GM18511 (cell line): ENCODE results near the gene DNLZ.

ENCODE experiments used
- ATAC-seq: cut with Tn5 transposase; IDR thresholded peaks from one replicate; pipeline ENCODE4 v1.9.1; 2021; ENCODE audit warnings: mild to moderate bottlenecking, moderate library complexity; ENCODE audit not compliant: unreplicated experiment

DNLZ gene

DNA sequence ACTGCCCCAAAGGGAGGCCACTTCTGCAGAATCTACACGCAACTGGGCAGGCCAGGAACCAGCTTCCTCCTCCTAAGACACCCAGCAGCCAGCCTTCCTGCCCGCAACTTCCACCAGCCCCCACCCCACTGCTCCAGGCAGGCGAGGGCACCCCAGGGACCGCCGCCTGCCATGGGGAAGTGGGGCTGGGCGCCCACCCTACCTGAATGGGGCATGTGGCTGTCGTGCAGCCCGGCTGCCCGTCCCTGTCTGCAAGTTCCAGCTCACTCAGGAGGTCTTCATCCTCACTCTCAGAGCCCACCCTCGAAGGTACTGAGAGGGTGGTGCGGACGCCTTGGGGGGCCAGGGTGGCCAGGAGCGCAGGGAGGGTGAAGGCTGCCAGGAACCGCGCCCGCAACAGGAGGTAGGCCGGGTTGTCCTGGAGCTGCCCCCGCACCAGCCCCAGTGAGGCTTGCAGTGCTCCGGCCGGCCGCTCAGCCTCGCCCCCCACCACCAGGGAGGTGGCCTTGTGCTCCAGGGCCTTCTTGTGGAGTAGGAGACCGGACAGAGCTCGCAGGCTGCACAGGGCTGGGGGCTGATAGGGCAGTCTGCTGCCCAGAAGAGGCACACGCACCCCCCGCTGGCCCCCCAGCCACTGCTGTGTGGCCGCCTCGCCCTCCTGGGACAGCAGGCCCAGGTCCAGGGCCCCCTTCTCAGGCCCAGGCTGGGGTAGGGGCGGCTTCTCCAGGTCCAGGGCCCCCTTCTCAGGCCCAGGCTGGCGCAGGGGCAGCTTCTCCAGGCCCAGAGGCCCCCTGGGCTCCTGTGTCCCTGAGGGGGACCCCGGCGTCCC lies 14.0 kb upstream of the DNLZ start:
- no peak for ATAC-seq

DNA sequence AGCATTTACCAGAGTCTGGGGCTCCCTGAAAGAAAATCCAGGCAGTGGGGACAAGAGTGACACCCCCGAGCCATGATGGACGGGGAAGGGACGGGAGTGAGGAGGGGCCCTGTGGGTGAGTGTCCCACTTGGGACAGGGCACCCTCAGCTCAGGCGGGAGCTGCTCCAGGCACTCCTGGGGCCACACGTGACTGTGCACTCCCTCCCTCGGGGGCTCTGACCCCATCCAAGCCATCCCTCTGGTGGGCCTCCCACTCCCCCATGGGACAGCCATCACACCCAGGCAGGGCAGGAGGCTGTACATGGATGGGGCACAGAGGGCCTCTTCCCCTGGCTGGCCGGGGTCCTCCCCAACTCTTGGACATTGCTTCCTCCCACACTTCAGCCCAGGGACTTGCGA lies 12.9 kb upstream of the DNLZ start:
- no peak for ATAC-seq

DNA sequence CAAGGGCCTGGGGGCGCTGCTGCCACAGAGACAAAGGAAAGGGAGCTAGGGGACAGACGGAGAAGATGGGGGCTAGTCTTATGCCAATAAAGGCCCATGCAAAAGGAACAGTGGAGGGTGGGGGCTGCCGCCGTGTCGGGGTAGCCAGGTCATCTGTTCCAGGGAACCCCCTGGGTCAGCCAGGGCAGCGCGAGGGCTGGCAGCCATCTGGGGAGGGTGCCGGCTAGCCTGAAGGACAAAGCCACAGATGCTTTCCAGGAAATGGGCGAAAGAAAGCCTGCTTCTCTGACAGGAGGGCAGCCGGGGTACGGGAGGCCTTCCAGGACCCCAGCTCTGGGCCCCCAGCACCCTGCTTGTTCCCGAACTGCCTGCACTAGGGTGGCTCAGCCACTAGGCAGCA lies 11.6 kb upstream of the DNLZ start:
- no peak for ATAC-seq

DNA sequence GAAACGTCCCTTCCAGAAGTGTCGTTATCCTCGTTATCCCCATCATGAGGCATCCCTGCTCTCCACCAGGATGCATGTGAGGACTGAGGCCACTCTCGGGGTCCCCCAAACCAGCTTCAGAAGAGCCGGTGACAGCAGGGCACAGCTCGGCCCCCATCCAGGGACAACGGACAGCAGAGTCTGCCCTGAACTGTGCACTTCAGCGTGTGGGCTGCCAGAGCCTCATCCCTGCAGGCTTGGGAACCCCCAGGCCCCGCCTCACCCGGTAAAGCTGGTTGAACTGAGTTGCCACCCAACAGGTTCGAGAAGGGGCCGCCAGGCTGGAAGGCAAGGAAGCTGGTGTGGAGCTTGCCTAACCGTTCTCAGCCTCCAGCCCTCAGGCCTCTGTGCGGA lies 10.6 kb upstream of the DNLZ start:
- ATAC-seq: no peak

DNA sequence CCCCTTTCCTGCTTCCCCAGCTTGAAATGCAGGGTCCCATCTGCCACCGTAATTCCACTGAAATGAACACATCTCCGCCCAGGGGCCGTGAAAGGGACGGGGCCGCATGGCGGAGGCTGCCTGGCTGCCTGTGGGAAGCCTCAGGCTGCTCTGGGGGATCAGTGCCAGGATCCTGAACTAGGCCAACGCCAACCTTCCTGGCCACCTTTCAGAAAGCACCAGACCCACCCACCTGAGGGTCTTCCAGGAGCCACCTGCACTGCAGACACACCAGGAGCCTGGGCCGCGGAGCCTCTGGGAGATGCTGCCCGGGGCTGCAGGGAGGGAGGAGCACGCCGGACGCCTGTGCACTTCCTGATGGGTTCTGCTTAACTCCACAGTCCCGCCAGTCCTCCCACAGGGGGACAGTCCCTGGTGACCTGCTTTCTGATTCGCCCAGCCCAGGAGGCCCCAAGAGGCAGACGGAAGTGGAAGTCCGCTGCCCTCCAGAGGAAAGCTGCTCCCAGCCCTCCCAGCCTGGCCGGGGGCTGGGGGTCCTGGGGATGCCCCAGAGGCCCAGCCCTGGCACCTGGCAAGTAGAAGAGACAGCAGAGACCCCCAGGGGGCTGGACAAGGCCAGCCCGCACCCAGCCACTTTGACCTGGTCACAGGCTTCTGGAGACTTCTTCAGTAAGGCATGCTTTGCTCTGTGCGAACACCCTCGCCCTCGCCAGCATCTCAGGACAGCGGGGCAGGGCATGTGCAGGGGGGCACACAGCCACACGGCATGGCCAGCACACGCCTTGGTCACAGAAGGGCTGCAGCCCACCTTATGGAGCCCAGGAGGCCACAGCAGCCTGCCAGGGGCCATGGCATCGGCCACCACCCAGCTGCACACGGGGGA lies 10.0 kb upstream of the DNLZ start, which contains the start of gene CARD9:
Gene CARD9 (minus strand): TSS at position 370 of the 883 bp plus-strand sequence. CDS start 1,591 bp downstream, outside the sequence.
- no peak for ATAC-seq

DNA sequence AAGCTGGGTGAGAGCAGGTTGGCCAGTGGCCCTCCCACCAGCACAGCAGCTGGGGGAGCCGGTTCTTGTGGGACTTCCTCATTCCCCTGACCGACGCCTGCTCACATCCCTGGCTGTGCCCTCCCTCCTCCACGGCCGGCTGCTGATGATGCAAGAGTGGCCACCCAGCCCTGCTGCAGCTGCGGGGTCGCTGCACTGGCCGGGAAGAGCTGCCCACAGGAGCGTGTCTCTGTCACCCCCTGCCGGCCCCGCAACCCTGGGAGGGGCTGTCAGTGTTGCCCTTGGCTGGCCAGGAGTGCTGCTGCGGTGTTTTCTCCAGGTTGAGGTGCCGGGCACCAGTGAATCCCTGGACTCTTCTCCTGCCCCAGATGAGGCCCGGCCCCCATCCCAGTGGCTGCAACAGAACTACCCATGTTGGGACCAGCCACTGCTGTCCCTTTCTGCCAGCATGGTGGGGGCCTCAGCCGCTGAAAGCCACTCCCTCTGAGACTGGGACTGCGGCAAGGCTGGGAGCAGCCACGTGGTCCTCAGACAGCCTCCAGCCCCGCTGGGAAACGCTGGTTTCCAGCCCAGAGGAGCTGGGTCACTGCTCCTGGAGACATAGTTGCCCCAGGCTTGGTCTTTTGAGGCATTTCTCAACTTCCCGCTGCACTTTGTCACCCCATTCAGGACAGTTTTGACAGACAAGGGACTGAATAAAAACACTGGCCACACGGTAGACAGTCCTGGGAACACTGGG lies 9.2 kb upstream of the DNLZ start:
- no peak for ATAC-seq

DNA sequence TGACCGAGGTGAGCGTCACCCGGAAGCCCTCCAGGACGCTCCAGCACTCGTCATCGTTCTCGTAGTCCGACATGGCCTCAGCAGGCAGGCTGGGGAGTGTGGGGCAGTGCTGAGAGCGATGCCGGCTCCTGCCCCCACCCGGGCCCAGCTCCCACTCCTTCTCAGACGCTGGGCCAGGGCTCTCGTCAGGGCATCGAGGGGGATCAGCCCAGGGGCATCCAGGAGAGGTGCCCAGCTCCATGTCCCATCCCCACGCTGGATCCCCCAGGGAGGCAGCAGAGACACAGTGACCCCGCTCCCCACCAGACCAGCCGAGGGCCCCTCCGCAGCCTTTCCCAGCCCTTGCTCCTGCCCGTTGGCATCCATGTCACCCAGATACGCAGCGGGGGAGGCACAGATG lies 8.5 kb upstream of the DNLZ start:
- no peak for ATAC-seq

DNA sequence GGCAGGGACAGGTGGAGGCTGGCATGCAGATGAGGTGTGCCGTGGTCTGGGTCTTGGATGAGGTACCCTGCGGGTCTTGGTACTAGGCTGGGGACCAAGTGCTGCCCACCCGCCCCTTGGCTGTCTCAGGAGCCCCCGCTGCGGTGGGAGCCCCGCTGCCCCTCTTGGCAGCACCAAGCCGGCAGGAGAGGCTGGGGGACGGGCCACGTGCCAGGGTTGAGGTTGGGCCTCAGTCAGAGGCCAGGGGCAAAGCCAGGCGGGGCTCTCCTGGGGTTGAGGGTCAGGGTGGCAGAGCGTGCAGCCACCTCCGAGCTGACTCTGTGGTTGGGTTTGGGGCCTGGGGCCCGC lies 8.0 kb upstream of the DNLZ start:
- ATAC-seq: no peak

DNA sequence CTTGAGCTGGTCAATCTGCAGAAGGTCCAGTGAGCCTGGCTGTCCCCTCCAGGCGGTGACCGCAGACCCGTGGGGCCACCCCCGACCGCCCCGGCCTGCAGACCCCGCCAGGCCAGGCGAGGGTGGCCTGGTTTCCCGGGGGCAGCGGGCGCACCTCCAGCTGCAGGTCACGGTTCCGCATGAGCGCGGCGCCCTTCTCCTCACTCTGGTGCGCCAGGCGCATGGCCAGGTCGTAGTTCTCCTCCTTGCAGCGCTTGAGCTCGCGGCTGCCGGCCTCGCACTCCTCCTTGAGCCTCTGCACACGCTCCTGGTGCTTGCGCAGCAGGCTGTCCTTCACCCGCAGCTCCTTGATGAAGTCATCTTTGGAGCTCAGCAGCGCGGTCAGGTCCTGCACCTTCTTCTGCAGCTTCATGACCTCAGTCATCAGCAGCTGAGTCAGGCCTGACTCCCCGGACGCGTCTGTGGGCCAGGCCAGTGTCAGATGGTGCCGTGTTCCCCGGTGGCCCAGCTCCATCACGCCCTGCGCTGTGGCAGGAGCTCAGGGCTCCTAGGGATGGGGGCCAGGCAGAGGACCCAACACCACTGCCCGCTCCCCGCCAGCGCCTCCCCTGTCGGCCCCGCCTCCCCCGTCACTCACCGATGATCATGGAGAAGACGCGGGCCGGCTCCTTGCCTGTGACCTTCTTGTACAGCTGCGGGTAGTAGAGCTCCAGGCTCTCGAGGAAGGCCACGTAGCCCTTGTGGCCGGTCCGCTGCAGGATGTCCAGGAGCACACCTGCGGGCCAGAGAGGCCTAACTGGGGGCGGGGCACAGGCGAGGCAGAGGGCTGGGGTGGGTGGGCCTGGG lies 7.4 kb upstream of the DNLZ start:
- no peak for ATAC-seq

DNA sequence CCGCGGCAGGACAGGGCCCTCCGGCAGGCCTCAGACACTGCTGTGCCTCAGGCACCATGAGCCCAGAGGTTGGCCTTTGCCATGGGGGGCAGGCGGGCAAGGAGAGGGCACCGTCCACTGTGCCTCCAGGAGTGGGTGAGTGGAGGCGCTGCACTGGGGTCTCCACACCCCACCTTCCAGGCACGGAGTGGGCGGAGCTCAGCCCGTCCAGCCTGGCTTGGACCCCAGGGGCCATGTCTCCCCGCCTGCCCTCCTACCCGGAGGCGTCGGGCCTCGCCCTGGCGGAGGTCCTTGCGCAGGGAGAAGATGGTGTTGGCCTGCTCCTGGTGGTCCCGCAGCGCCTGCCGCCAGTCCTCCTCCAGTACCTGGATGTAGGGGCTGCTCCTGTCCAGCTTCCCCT lies 6.5 kb upstream of the DNLZ start:
- ATAC-seq: no peak

DNA sequence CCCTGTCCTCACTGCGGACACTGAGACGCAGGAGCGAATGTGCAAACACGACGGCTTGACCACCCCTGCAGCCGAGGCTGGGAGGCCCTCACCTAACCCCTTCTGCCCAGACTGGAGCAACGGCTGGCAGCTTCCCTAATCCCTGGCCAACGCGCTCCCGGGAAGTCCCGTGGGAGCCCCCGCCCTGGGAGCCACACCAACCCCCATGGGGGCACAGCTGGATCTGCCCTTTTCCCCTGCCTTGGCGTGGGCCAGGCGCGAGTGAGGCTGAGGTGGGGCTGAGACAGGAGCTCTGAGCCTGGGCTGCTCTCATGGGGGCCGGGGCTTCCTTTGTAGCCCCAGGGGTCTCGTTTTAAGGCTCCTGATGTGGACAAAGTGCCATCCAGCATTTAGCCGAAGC lies 4.6 kb upstream of the DNLZ start:
- ATAC-seq: no peak

DNA sequence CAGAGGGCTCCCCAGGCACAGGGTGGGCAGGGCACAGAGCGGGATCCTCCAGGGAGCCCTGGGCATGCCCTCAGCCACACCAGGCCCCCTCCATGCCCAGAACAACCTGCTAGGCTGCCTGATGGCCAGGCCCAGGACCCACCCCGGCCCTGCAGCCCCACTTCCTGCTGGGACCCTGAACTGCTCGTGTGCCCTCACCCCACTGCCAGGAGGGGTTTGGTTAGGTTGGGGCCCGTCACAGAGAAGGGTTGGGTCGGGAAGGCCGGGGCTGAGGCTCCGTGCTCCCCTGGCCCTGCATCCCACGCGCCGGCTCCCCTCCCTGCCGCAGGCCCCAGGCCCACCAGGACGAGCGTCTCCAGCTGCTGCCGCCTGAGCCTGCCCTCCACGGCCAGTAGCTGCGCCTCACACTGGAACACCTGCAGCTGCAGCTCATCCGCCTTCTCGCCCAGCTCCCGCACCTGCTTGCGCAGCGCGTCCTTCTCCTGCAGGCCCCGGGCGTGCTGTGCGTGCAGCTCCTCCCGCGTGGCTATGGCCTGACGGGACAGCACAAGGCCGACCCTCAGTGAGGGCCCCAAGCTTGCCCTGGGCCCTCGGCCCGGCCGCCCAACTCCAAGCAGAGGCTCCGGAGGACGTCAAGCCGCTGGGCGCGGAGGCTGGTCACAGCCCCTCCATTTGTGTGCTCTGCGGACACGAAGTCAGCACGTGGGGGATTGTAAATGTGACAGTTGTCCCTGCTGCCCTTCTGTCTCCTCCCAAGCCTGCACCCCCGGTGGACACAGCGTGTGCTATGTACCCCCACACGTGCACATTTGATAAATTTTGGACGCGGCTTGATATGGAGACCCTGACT lies 4.0 kb upstream of the DNLZ start:
- ATAC-seq: no peak

DNA sequence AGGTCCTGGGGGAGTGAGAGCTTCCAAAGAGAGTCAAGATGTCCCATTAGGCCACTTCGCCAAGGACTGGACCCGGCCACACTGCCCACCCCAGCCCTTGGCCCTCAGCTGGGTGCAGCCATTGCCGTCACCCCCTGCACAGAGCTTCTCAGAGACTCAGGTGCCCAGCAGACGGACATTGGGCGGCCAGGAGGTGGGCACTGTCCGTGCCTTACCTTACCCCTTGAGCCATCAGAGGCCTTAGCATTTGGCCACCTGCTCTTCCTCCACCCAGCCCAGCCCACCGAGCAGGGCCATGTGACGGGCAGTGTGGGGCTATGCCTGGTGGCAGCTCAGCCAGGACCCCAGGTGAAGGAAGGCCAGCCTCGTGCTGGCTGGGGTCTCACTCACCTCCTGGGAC lies 3.3 kb upstream of the DNLZ start:
- ATAC-seq: no peak

DNA sequence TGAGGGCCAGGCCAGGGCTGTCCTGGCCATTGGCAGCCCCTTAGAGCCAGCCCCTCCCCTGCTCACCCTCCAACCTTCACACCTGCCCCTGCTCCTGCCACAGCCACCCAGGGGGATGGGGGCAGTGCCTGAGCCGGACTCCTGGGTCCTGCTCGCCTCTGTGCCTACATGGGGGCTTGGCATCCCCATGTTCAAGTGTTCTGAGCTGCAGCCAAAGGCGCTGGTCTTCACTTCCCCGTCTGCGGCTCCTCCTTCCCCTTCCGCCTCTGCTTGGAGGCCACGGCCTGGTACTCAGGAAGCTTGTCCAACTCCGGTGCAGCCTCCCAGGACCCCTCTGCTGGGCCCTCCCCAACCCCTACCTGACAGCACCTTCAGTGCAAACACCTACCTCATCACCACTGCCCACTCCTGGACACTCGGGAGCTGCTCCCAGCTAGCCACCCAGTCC lies 2.3 kb upstream of the DNLZ start:
- ATAC-seq: no peak

DNA sequence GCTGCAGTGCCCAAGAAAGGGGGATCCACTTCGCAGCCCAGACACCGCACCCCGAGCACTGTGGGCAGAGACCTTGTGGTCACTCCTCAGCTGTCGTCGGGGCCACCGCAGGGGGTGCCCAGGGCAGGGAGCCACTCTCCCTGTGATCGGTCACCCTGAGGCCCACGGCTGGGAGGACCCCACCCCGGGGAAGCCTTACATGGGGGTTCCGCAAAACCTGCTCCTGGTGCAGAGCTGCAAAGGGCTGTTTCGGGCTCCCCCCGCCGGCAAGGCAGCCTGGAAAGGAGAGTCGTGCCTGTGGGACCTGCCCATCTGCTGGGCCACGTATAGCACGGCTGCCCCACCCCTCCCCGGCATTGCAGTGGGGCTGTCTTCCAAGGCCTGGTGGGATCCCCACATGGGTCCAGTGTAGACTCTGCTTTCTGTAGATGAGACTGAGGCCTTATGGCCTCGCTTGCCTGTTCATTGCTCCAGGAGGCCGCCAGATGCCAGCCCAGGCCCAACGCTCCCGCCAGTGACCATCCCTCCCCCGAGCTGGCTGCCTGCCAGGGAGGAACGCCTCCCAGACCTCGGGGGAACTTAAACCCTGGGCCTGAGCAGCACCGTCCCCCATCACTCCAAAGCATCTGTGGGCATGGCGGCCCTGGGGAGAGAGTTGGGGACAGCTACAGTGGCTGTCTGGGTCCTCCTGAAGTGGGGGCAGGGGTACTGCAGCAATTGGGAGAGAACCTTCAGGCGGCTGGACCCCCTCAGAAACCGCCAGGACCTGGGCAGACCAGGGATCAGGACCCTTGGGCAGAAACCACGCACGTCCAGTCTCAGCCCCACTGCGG lies 1.6 kb upstream of the DNLZ start:
- no peak for ATAC-seq

DNA sequence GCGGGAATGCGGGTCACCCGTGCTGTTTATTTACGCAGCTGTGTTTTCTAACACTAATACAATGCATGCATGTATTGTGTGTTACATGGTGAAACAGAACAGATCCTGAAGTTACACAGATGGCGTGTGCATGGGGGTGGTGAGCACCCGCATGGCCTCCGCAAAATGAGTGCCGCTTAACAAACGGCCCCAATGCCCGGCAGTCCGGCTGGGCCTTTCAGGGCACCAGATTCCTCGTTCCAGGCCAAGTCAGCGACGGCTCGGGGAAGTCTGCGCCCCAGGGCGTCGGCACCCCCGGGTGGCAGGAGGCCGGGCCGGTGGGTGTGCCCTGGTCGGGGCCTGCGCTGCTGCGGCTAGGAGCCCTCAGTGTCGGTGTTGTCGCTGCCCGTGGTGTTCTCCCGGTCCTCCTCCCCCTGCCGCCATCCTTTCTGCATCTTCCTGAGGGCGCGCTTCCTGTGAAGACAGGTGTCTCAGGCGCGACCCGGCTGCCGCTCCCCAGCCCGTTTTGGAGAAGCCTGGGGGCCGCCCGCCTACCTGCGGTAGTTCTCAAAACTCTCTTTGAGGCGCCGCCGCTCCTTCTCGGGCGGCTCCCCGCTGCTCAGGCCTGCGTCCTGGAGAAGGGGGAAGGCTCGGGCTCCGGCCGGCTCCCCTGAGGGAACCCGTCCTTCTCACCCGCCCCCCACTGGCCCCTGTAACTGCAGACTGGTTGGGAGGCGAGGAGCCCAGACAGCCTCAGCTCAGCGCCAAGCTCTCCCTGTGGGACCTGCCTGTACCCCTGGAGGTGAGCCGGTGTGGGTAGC lies 605 bp upstream of the DNLZ start:
- ATAC-seq: no peak

DNA sequence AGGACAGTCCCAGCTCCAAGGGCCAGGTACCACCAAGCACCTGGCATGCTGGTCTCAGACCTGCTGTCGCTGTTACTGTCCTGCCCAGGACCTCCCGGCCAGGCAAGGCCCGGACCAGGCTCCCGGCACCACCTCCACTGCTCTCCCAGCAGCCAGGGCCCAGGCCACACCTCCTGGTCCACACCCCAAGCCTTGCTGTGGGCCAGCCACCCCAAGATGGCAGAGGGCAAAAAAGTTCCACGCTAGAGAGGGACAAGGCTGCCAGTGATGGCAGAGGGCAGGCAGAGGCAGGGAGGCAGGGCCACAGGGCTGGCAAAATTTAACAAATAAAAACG lies 1.1 kb downstream of the DNLZ start:
- ATAC-seq: no peak
